Mesenchymal stem cell (in vitro differentiated cells and primary cell): Measurements from ENCODE around the gene RFC4.

Experiments
- DNase-seq: peaks from one replicate; pipeline ENCODE4 v3.0.0-alpha.2; 2013
- H2AFZ ChIP-seq: one replicate; pipeline ENCODE4 v1.6.1; 2013; ENCODE audit warnings: low read depth, mild to moderate bottlenecking, control low read depth, inconsistent platforms, low read length, moderate library complexity
- H2AK5ac ChIP-seq: 2 replicates; pipeline ENCODE4 v1.6.1; 2013; ENCODE audit warnings: low read length, moderate library complexity, mild to moderate bottlenecking, inconsistent platforms; ENCODE audit not compliant: severe bottlenecking
- H2BK120ac ChIP-seq: one replicate; pipeline ENCODE4 v1.6.1; 2013; ENCODE audit warnings: low read depth, mild to moderate bottlenecking, inconsistent platforms, low read length, moderate library complexity
- H2BK12ac ChIP-seq, 2 experiments: one replicate each; pipeline ENCODE4 v1.6.1; 2013; ENCODE audit warnings: inconsistent platforms in 2 of 2, low read length in 2 of 2, mild to moderate bottlenecking in 2 of 2, moderate library complexity in 2 of 2, control low read depth in 1 of 2
- H2BK15ac ChIP-seq: one replicate; pipeline ENCODE4 v1.6.1; 2013; ENCODE audit warnings: mild to moderate bottlenecking, low read depth, inconsistent platforms; ENCODE audit not compliant: poor library complexity, severe bottlenecking
- H2BK5ac ChIP-seq: 2 replicates; pipeline ENCODE4 v1.6.1; 2013; ENCODE audit warnings: low read depth, mild to moderate bottlenecking, low read length, control low read depth, inconsistent platforms; ENCODE audit not compliant: poor library complexity, severe bottlenecking
- H3K14ac ChIP-seq, 2 experiments: one replicate each; pipeline ENCODE4 v1.6.1; 2013; ENCODE audit warnings: inconsistent platforms in 2 of 2, low read length in 2 of 2, control low read depth in 1 of 2, mild to moderate bottlenecking in 1 of 2, moderate library complexity in 1 of 2
- H3K18ac ChIP-seq, 2 experiments: one replicate each; pipeline ENCODE4 v1.6.1; 2013; ENCODE audit warnings: inconsistent platforms in 2 of 2, low read length in 2 of 2, control low read depth in 1 of 2, low read depth in 1 of 2, mild to moderate bottlenecking in 1 of 2
- H3K23ac ChIP-seq, 2 experiments: one replicate each; pipeline ENCODE4 v1.6.1; 2013; ENCODE audit warnings: inconsistent platforms in 2 of 2, low read length in 2 of 2, mild to moderate bottlenecking in 2 of 2, moderate library complexity in 2 of 2, control low read depth in 1 of 2
- H3K27ac ChIP-seq: 2 replicates; pipeline ENCODE4 v1.5.1; 2013; ENCODE audit warnings: mild to moderate bottlenecking, moderate library complexity, low read length, control low read depth, inconsistent platforms; ENCODE audit not compliant: poor library complexity, severe bottlenecking
- H3K27me3 ChIP-seq, 2 experiments: 2 replicates each; pipeline versions ENCODE4 v1.6.1 to v1.7.0; 2013; ENCODE audit warnings: low read length in 2 of 2, mild to moderate bottlenecking in 2 of 2, moderate library complexity in 2 of 2, control low read depth in 1 of 2, inconsistent platforms in 1 of 2; ENCODE audit not compliant: control insufficient read depth in 1 of 2, insufficient read depth in 1 of 2
- H3K36me3 ChIP-seq, 2 experiments: 2 replicates each; pipeline versions ENCODE4 v1.6.1 to v1.7.0; 2013; ENCODE audit warnings: low read length in 2 of 2, control low read depth in 1 of 2, inconsistent platforms in 1 of 2, low read depth in 1 of 2, mild to moderate bottlenecking in 1 of 2; ENCODE audit not compliant: insufficient read depth in 2 of 2, control insufficient read depth in 1 of 2
- H3K4ac ChIP-seq, 2 experiments: one replicate each; pipeline ENCODE4 v1.6.1; 2013; ENCODE audit warnings: inconsistent platforms in 2 of 2, low read length in 2 of 2, mild to moderate bottlenecking in 2 of 2, moderate library complexity in 2 of 2, control low read depth in 1 of 2, low read depth in 1 of 2
- H3K4me1 ChIP-seq: 2 replicates; pipeline ENCODE4 v1.6.1; 2013; ENCODE audit warnings: low read depth, low read length, control low read depth; ENCODE audit not compliant: control insufficient read depth, insufficient read depth
- H3K4me2 ChIP-seq: 2 replicates; pipeline ENCODE4 v1.6.1; 2013; ENCODE audit warnings: low read length, mild to moderate bottlenecking, inconsistent platforms; ENCODE audit not compliant: poor library complexity, severe bottlenecking
- H3K4me3 ChIP-seq, 2 experiments: 2 replicates each; pipeline versions ENCODE4 v1.5.1 to v1.7.0; 2013; ENCODE audit warnings: low read length in 2 of 2, mild to moderate bottlenecking in 2 of 2, control low read depth in 1 of 2, low read depth in 1 of 2; ENCODE audit not compliant: insufficient read depth in 1 of 2
- H3K79me1 ChIP-seq: replicated peaks from 2 replicates; pipeline ENCODE4 v1.6.1; 2013; ENCODE audit warnings: mild to moderate bottlenecking, control low read depth, low read length, inconsistent platforms; ENCODE audit not compliant: poor library complexity, severe bottlenecking
- H3K9ac ChIP-seq: 2 replicates; pipeline ENCODE4 v1.7.0; 2013; ENCODE audit warnings: mild to moderate bottlenecking, low read length, moderate library complexity
- H3K9me3 ChIP-seq: 2 replicates; pipeline ENCODE4 v1.7.0; 2013; ENCODE audit warnings: mild to moderate bottlenecking, low read length; ENCODE audit not compliant: control insufficient read depth
- H4K8ac ChIP-seq: one replicate; pipeline ENCODE4 v1.6.1; 2013; ENCODE audit warnings: inconsistent platforms, mild to moderate bottlenecking, low read length, moderate library complexity
- H4K91ac ChIP-seq: one replicate; pipeline ENCODE4 v1.6.1; 2013; ENCODE audit warnings: mild to moderate bottlenecking, low read length, inconsistent platforms
- WGBS: methylation state at CpG from one replicate; pipeline ENCODE4 v1.1.7; 2013; ENCODE audit warnings: mixed read lengths; 5-methylcytosine and 5-hydroxymethylcytosine counted together

Gene RFC4

GRCh38 chr3:186772701-186773417, 33.4 kb downstream of the RFC4 start:
- H3K27ac ChIP-seq, result no peak overlapping the region
- no peak for DNase-seq
- no peak overlapping the region for H2AFZ ChIP-seq
- H4K91ac ChIP-seq, result no peak overlapping the region
- WGBS, result 79% methylated on average over 28 of the region's 28 CpGs
- H2BK120ac ChIP-seq, result no peak overlapping the region
- no peaks in the 10 kb centered on the region for H3K27me3 ChIP-seq
- peak overlapping the region; percentile 80 for H3K9ac ChIP-seq
- H3K4me3 ChIP-seq, result peak overlapping the region in 1 of 2 experiments; percentile 78
- H2AK5ac ChIP-seq, result no peak overlapping the region
- no peak overlapping the region for H2BK15ac ChIP-seq
- H3K4ac ChIP-seq, result no peak overlapping the region
- H2BK12ac ChIP-seq, result no peak overlapping the region
- no peak overlapping the region for H3K18ac ChIP-seq
- no peaks in the 10 kb centered on the region for H3K9me3 ChIP-seq
- H3K14ac ChIP-seq, result no peak overlapping the region
- no peaks in the 10 kb centered on the region for H3K36me3 ChIP-seq
- no peaks in the 10 kb centered on the region for H3K4me1 ChIP-seq
- H3K79me1 ChIP-seq, result no peaks in the 10 kb centered on the region
- no peak overlapping the region for H4K8ac ChIP-seq
- H3K4me2 ChIP-seq, result no peak overlapping the region
- no peak overlapping the region for H2BK5ac ChIP-seq
- H3K23ac ChIP-seq, result no peak overlapping the region

DNA sequence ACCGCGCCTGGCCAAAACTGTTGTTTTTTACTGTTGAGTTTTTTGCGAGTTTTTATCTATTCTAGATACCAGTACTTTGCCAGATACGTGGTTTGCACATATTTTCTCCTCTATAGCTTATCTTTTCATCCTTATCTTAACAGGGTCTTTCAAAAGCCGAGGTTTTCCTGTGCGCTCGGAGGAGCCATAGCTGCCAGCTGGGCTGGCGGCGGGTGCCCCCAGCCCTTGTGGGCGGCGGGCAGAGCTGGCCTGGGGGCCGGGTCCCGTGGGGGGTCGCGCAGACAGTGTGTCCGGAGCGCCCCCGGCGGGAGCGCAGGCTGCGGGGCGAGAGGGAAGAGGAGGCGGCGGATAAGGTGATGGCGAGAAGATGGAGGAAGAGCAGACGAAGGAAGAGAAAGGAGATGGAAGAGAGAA, 34.0 kb downstream of the RFC4 start:
- H3K14ac ChIP-seq, result no peak overlapping the region
- H3K36me3 ChIP-seq, result no peaks in the 10 kb centered on the region
- H4K8ac ChIP-seq, result no peak overlapping the region
- no peak overlapping the region for H3K23ac ChIP-seq
- H2AK5ac ChIP-seq, result no peak overlapping the region
- H4K91ac ChIP-seq, result no peak overlapping the region
- H3K4ac ChIP-seq, result no peak overlapping the region
- peak overlapping the region; percentile 11 to 78 for H3K4me3 ChIP-seq
- H3K4me2 ChIP-seq, result no peak overlapping the region
- no peaks in the 10 kb centered on the region for H3K4me1 ChIP-seq
- H2BK5ac ChIP-seq, result no peak overlapping the region
- H3K9ac ChIP-seq, result peak overlapping the region; percentile 80
- no peak overlapping the region for H2BK120ac ChIP-seq
- WGBS, result 74% methylated on average over 26 of the region's 26 CpGs
- H2BK12ac ChIP-seq, result no peak overlapping the region
- H3K79me1 ChIP-seq, result no peaks in the 10 kb centered on the region
- no peak overlapping the region for H2BK15ac ChIP-seq
- no peaks in the 10 kb centered on the region for H3K9me3 ChIP-seq
- no peak overlapping the region for H3K18ac ChIP-seq
- no peak for DNase-seq
- no peak overlapping the region for H2AFZ ChIP-seq
- H3K27me3 ChIP-seq, result no peaks in the 10 kb centered on the region
- no peak overlapping the region for H3K27ac ChIP-seq

GRCh38 chr3:186760897-186761447, 45.3 kb downstream of the RFC4 start:
- H3K23ac ChIP-seq, result no peak overlapping the region
- H2BK5ac ChIP-seq, result no peak overlapping the region
- no peak overlapping the region for H3K14ac ChIP-seq
- no peak overlapping the region for H3K4ac ChIP-seq
- 95% methylated on average over 6 of the region's 8 CpGs for WGBS
- no peak overlapping the region for H3K27ac ChIP-seq
- DNase-seq, result no peak
- no peak overlapping the region for H4K91ac ChIP-seq
- H2AFZ ChIP-seq, result no peak overlapping the region
- H3K4me2 ChIP-seq, result no peak overlapping the region
- H3K4me3 ChIP-seq, result no peak overlapping the region
- H3K18ac ChIP-seq, result no peak overlapping the region
- no peak overlapping the region for H2BK15ac ChIP-seq
- no peak overlapping the region for H2AK5ac ChIP-seq
- no peak overlapping the region for H2BK120ac ChIP-seq
- no peaks in the 10 kb centered on the region for H3K79me1 ChIP-seq
- H3K36me3 ChIP-seq, result no peaks in the 10 kb centered on the region
- H3K9me3 ChIP-seq, result no peaks in the 10 kb centered on the region
- no peak overlapping the region for H3K9ac ChIP-seq
- no peaks in the 10 kb centered on the region for H3K27me3 ChIP-seq
- H3K4me1 ChIP-seq, result no peaks in the 10 kb centered on the region
- no peak overlapping the region for H4K8ac ChIP-seq
- H2BK12ac ChIP-seq, result no peak overlapping the region

GRCh38 chr3:186760141-186760833, 46.0 kb downstream of the RFC4 start:
- WGBS, result 85% methylated on average over 9 of the region's 10 CpGs
- DNase-seq, result no peak

More at GRCh38 chr3:186760141-186760833, 46.0 kb downstream of the RFC4 start:
- H3K4me3 ChIP-seq, result no peak overlapping the region
- H3K9ac ChIP-seq, result no peak overlapping the region
- H3K27me3 ChIP-seq, result no peaks in the 10 kb centered on the region
- no peak overlapping the region for H3K14ac ChIP-seq
- H2BK12ac ChIP-seq, result no peak overlapping the region
- H3K4me2 ChIP-seq, result no peak overlapping the region
- no peak overlapping the region for H4K8ac ChIP-seq
- no peak overlapping the region for H3K27ac ChIP-seq
- no peak overlapping the region for H2BK5ac ChIP-seq
- H4K91ac ChIP-seq, result no peak overlapping the region
- no peak overlapping the region for H2AFZ ChIP-seq
- no peaks in the 10 kb centered on the region for H3K9me3 ChIP-seq
- H3K18ac ChIP-seq, result no peak overlapping the region
- H3K79me1 ChIP-seq, result no peaks in the 10 kb centered on the region
- H3K4me1 ChIP-seq, result no peaks in the 10 kb centered on the region
- H3K23ac ChIP-seq, result no peak overlapping the region
- H3K36me3 ChIP-seq, result no peaks in the 10 kb centered on the region
- no peak overlapping the region for H2BK15ac ChIP-seq
- no peak overlapping the region for H2AK5ac ChIP-seq
- H3K4ac ChIP-seq, result no peak overlapping the region
- no peak overlapping the region for H2BK120ac ChIP-seq
